IMR-90 (cell line): Measurements from ENCODE around the gene CNTRL. TPM values are rescaled to one million over a fixed set of nuclear protein-coding genes. Genes with fewer than 3 reads are reported as not detected.
A peak's percentile ranks its signal among the peaks of the same experiment; 100 is the strongest.

Experiments
- ATAC-seq: fragments of 200-7000 bp; cut with Tn5 transposase; 2 replicates; pipeline ENCODE4 v1.9.1; 2020; ENCODE audit warnings: low read depth, mild to moderate bottlenecking, moderate library complexity
- BruUV-seq: library from RNA; stranded (reverse); fragments of 400-500 nt; replicated peaks from 2 replicates; lab custom pipeline; 2021; lab: Mats Ljungman, UMichigan
- CTCF ChIA-PET: fragments of 300-600 bp; formaldehyde crosslinking; extraction: SDS; loops from one replicate; lab custom pipeline; 2021; ENCODE audit warnings: antibody characterized with exemption; lab: Yijun Ruan, JAX
- POLR2A ChIA-PET: fragments of 300-600 bp; sonication (Branson Sonifier 250); formaldehyde crosslinking; loops from one replicate; lab custom pipeline; 2022; ENCODE audit warnings: antibody characterized with exemption; ENCODE audit not compliant: unreplicated experiment; lab: Charles Lee
- DNase-seq: peaks from one replicate; pipeline ENCODE4 v3.0.0; 2013
- H2AFZ ChIP-seq: replicated peaks from 2 replicates; pipeline ENCODE3; 2013; ENCODE audit warnings: low read length, mild to moderate bottlenecking; ENCODE audit not compliant: poor library complexity
- H2AK5ac ChIP-seq: 2 replicates; pipeline ENCODE4 v1.6.1; 2013; ENCODE audit warnings: low read depth, low read length, inconsistent platforms
- H2AK9ac ChIP-seq: replicated peaks from 2 replicates; pipeline ENCODE3; 2013; ENCODE audit warnings: mild to moderate bottlenecking, low read depth, low read length, moderate library complexity; ENCODE audit not compliant: poor library complexity
- H2BK120ac ChIP-seq: 2 replicates; pipeline ENCODE4 v1.6.1; 2013; ENCODE audit warnings: low read depth, low read length, inconsistent platforms
- H2BK15ac ChIP-seq: 3 replicates; pipeline ENCODE4 v1.6.1; 2013; ENCODE audit warnings: low read depth, low read length, inconsistent platforms
- H2BK20ac ChIP-seq: 2 replicates; pipeline ENCODE4 v1.6.1; 2013; ENCODE audit warnings: low read depth, mild to moderate bottlenecking, inconsistent platforms, low read length, moderate library complexity
- H2BK5ac ChIP-seq: 2 replicates; pipeline ENCODE4 v1.6.1; 2013; ENCODE audit warnings: mild to moderate bottlenecking, low read depth, low read length, inconsistent platforms; ENCODE audit not compliant: poor library complexity, severe bottlenecking
- H3K14ac ChIP-seq: replicated peaks from 2 replicates; pipeline ENCODE4 v1.6.1; 2013; ENCODE audit warnings: low read depth, low read length, inconsistent platforms
- H3K18ac ChIP-seq: 2 replicates; pipeline ENCODE4 v1.6.1; 2013; ENCODE audit warnings: low read depth, low read length, control low read depth
- H3K23ac ChIP-seq: 2 replicates; pipeline ENCODE4 v1.6.1; 2013; ENCODE audit warnings: low read depth, low read length, inconsistent platforms
- H3K27ac ChIP-seq: 2 replicates; pipeline ENCODE4 v1.5.1; 2013; ENCODE audit warnings: mild to moderate bottlenecking, control low read depth, low read length; ENCODE audit not compliant: insufficient read depth
- H3K27me3 ChIP-seq: 2 replicates; pipeline ENCODE4 v1.6.1; 2013; ENCODE audit warnings: low read length; ENCODE audit not compliant: control insufficient read depth, insufficient read depth
- H3K36me3 ChIP-seq: 2 replicates; pipeline ENCODE4 v1.6.1; 2013; ENCODE audit warnings: low read length, mixed read lengths; ENCODE audit not compliant: control insufficient read depth, insufficient read depth
- H3K4ac ChIP-seq: 2 replicates; pipeline ENCODE4 v1.6.1; 2013; ENCODE audit warnings: low read depth, low read length, inconsistent platforms
- H3K4me1 ChIP-seq: 2 replicates; pipeline ENCODE4 v1.6.1; 2013; ENCODE audit warnings: low read length, mixed read lengths; ENCODE audit not compliant: control insufficient read depth, insufficient read depth
- H3K4me2 ChIP-seq: 2 replicates; pipeline ENCODE4 v1.6.1; 2013; ENCODE audit warnings: low read depth, mild to moderate bottlenecking, control low read depth, low read length, moderate library complexity
- H3K4me3 ChIP-seq: 2 replicates; pipeline ENCODE4 v1.5.1; 2013; ENCODE audit warnings: low read depth, mild to moderate bottlenecking, control low read depth, low read length, moderate library complexity; ENCODE audit not compliant: insufficient read depth
- H3K56ac ChIP-seq: 2 replicates; pipeline ENCODE4 v1.6.1; 2013; ENCODE audit warnings: low read length, inconsistent platforms; ENCODE audit not compliant: insufficient read depth; ENCODE audit errors: extremely low read depth
- H3K79me1 ChIP-seq, 2 experiments: 2 replicates each; pipeline ENCODE4 v1.6.1; 2013; ENCODE audit warnings: low read length in 2 of 2, inconsistent platforms in 1 of 2, low read depth in 1 of 2
- H3K9ac ChIP-seq: 2 replicates; pipeline ENCODE4 v1.6.1; 2013; ENCODE audit warnings: low read depth, low read length, control low read depth
- H3K9me1 ChIP-seq: 2 replicates; pipeline ENCODE4 v1.6.1; 2013; ENCODE audit warnings: low read length, inconsistent platforms; ENCODE audit not compliant: insufficient read depth
- H3K9me3 ChIP-seq: 2 replicates; pipeline ENCODE4 v1.6.1; 2013; ENCODE audit warnings: low read length; ENCODE audit not compliant: control insufficient read depth, insufficient read depth
- H4K20me1 ChIP-seq: 2 replicates; pipeline ENCODE4 v1.6.1; 2013; ENCODE audit warnings: low read length, inconsistent platforms; ENCODE audit not compliant: insufficient read depth
- H4K5ac ChIP-seq: 2 replicates; pipeline ENCODE4 v1.6.1; 2013; ENCODE audit warnings: mild to moderate bottlenecking, low read depth, low read length, control low read depth
- H4K8ac ChIP-seq, 2 experiments: 2 replicates each; pipeline ENCODE4 v1.6.1; 2013; ENCODE audit warnings: low read depth in 2 of 2, low read length in 2 of 2, control low read depth in 1 of 2, inconsistent platforms in 1 of 2
- H4K91ac ChIP-seq: 2 replicates; pipeline ENCODE4 v1.6.1; 2013; ENCODE audit warnings: low read depth, low read length, inconsistent platforms; ENCODE audit not compliant: insufficient read depth
- BHLHE40 ChIP-seq: fragments of 150-350 bp; IDR thresholded peaks from 2 replicates; pipeline ENCODE4 v1.6.1; 2016; ENCODE audit warnings: mild to moderate bottlenecking, low read depth, low read length
- CHD1 ChIP-seq: IDR thresholded peaks from 2 replicates; pipeline ENCODE4 v1.6.1; 2012; ENCODE audit warnings: low read depth, low read length, improper control_type of control experiment
- CTCF ChIP-seq: conservative IDR thresholded peaks from 2 replicates; pipeline ENCODE4 v1.5.1; 2012; ENCODE audit warnings: mild to moderate bottlenecking, low read depth, low read length, improper control_type of control experiment
- ELK1 ChIP-seq: fragments of 150-350 bp; IDR thresholded peaks from 2 replicates; pipeline ENCODE4 v1.6.1; 2016; ENCODE audit warnings: low read depth, mild to moderate bottlenecking, low read length, moderate library complexity, borderline replicate concordance
- FOS ChIP-seq: fragments of 150-350 bp; IDR thresholded peaks from 2 replicates; pipeline ENCODE4 v1.6.1; 2016; ENCODE audit warnings: low read depth, low read length
- MAFK ChIP-seq: IDR thresholded peaks from 2 replicates; pipeline ENCODE4 v1.6.1; 2012; ENCODE audit warnings: low read depth, low read length, improper control_type of control experiment
- MAZ ChIP-seq: IDR thresholded peaks from 2 replicates; pipeline ENCODE4 v1.6.1; 2012; ENCODE audit warnings: low read depth, mild to moderate bottlenecking, low read length, improper control_type of control experiment, moderate library complexity, borderline replicate concordance
- NFE2L2 ChIP-seq: fragments of 150-350 bp; IDR thresholded peaks from 2 replicates; pipeline ENCODE4 v1.6.1; 2016; ENCODE audit warnings: low read depth, mild to moderate bottlenecking, low read length
- RAD21 ChIP-seq: IDR thresholded peaks from 2 replicates; pipeline ENCODE4 v1.6.1; 2012; ENCODE audit warnings: low read length, improper control_type of control experiment
- RCOR1 ChIP-seq: IDR thresholded peaks from 2 replicates; pipeline ENCODE4 v1.6.1; 2012; ENCODE audit warnings: mild to moderate bottlenecking, low read length, improper control_type of control experiment; ENCODE audit not compliant: insufficient replicate concordance
- RFX5 ChIP-seq: IDR thresholded peaks from 2 replicates; pipeline ENCODE4 v1.8.0; 2012; ENCODE audit warnings: low read depth, mild to moderate bottlenecking, low read length, moderate library complexity
- USF2 ChIP-seq: fragments of 150-350 bp; IDR thresholded peaks from 2 replicates; pipeline ENCODE4 v1.6.1; 2017; ENCODE audit warnings: mild to moderate bottlenecking, antibody characterized with exemption, low read length, low read depth
- WGBS, 2 experiments: methylation state at CpG; one replicate each; pipeline versions ENCODE4 v1.1.5 to v1.1.7; 2013; ENCODE audit warnings: missing lambda C conversion rate in 2 of 2; ENCODE audit not compliant: insufficient read length in 1 of 2; ENCODE audit errors: extremely low coverage in 2 of 2; 5-methylcytosine and 5-hydroxymethylcytosine counted together
- dilution Hi-C: fragments of 300-500 bp; cut with HindIII; formaldehyde crosslinking; loops from one replicate; pipeline ENCODE4 v1.14.3; 2018; ENCODE audit warnings: low sequenced_read_pairs; ENCODE audit not compliant: unreplicated experiment
- in situ Hi-C: fragments of 300-500 bp; cut with MboI; formaldehyde crosslinking; loops from 3 replicates; pipeline ENCODE4 v1.14.3; 2019; ENCODE audit warnings: low sequenced_read_pairs, inconsistent platforms, mixed read lengths
- intact Hi-C: fragments of 100-400 bp; cut with micrococcal nuclease; formaldehyde crosslinking; loops from 2 replicates; pipeline ENCODE4 v1.10.0; 2022
- polyA plus RNA-seq, 3 experiments: library from polyadenylated mRNA; depleted of rRNA; stranded (reverse); fragments of >200 nt; gene quantifications; 2 replicates each; pipeline ENCODE4 v1.2.3, GENCODE V29; 2012; ENCODE audit warnings: low replicate concordance in 1 of 3
- total RNA-seq: library from RNA; depleted of rRNA; stranded (reverse); fragments of >200 nt; gene quantifications from 2 replicates; pipeline ENCODE4 v1.2.3, GENCODE V29; 2012

The CNTRL gene
- total and polyA plus RNA-seq, 2 of the 4 experiments (the other 2 are of a cell fraction) = 4.5 to 7.3 TPM

- DNase-seq = no peak
- H3K4me1 ChIP-seq = peaks cover 3% of the 10 kb centered on the region; the same call in 1 of the 2 replicates
- H3K14ac ChIP-seq = no peak overlapping the region
- no peaks in the 10 kb centered on the region for H3K9me3 ChIP-seq
- no peak overlapping the region for H3K56ac ChIP-seq
- intact Hi-C loops = no loop called here
- WGBS, 2 experiments = no CpG with 5 or more reads among the region's 3 CpGs
- H4K5ac ChIP-seq = no peak overlapping the region
- H3K4me3 ChIP-seq = no peak overlapping the region
- no peak overlapping the region for H3K4me2 ChIP-seq
- no peak overlapping the region for H4K91ac ChIP-seq
- no peak overlapping the region for H2BK5ac ChIP-seq
- no peak overlapping the region for H2AK9ac ChIP-seq
- no peaks in the 10 kb centered on the region for H3K9me1 ChIP-seq
- no peak overlapping the region for H4K8ac ChIP-seq
- no TSS peak for BruUV-seq
- H2BK120ac ChIP-seq = no peak overlapping the region
- no peak overlapping the region for H2BK20ac ChIP-seq
- no peak for TF ChIP-seq RAD21
- no peak for TF ChIP-seq ELK1
- no peak for TF ChIP-seq MAFK
- TF ChIP-seq CHD1 = no peak
- TF ChIP-seq BHLHE40 = no peak
- no peak for TF ChIP-seq FOS
- TF ChIP-seq MAZ = no peak
- no peak for TF ChIP-seq CTCF
- TF ChIP-seq USF2 = no peak
- TF ChIP-seq RCOR1 = no peak
- TF ChIP-seq RFX5 = no peak
- TF ChIP-seq NFE2L2 = no peak
- ATAC-seq = peak; percentile 78
- H2AK5ac ChIP-seq = no peak overlapping the region
- ChIA-PET POLR2A (no interaction called here), CTCF (interaction anchor here (0.7 kb wide), 1 partner anchor 373 kb away, joined by 3 read pairs; no protein-coding TSS in a partner anchor)
- dilution Hi-C loops = no loop called here
- in situ Hi-C loops = no loop called here
- H3K23ac ChIP-seq = no peak overlapping the region
- H3K79me1 ChIP-seq = no peaks in the 10 kb centered on the region
- no peak overlapping the region for H2AFZ ChIP-seq
- no peak overlapping the region for H3K9ac ChIP-seq
- no peak overlapping the region for H3K4ac ChIP-seq
- no peaks in the 10 kb centered on the region for H4K20me1 ChIP-seq
- no peaks in the 10 kb centered on the region for H3K27me3 ChIP-seq
- H3K27ac ChIP-seq = no peak overlapping the region
- H3K36me3 ChIP-seq = no peaks in the 10 kb centered on the region
- H2BK15ac ChIP-seq = no peak overlapping the region
- H3K18ac ChIP-seq = no peak overlapping the region
These were observed 48.5 kb upstream of the CNTRL start for GRCh38 chr9:121026260-121026691.
